ENCODE results near the gene SLC26A11. TPM values are rescaled to one million over a fixed set of nuclear protein-coding genes. Genes with fewer than 3 reads are reported as not detected.

Gene SLC26A11
- total RNA-seq, 1 experiment from 2014 or later, result 17.7 TPM

DNA sequence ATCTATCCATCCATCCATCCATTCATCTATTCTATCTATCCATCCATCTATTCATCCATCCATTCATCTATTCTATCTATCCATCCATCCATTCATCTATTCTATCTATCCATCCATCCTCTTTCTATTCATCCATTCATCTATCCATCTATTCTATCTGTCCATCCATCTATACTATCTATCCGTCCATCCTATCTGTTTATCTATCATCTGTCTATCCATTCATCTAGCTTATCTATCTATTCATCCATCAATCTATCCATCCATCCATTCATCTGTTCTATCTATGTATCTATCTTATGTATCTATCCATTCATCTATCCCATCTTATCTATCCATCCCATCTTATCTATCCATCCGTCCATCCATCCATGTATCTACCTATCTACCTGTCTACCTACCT, 49.2 kb downstream of the SLC26A11 start:
- Histone ChIP-seq H3K4me1 (ENCODE audit: control insufficient read depth in 1 of 2, insufficient read depth in 2 of 2, low read length in 2 of 2) (no peaks in the 10 kb centered on the region), H2AFZ (ENCODE audit: low read depth, low read length, poor library complexity, severe bottlenecking) (no peak overlapping the region), H4K20me1 (ENCODE audit: insufficient read depth) (no peaks in the 10 kb centered on the region), H3K27ac (ENCODE audit: low read depth, low read length) (no peak overlapping the region), H3K9ac (ENCODE audit: low read length) (no peak overlapping the region), H3K4me3 (replicated peaks in 1 of 2; ENCODE audit: low read depth in 1 of 2, low read length in 2 of 2) (no peak overlapping the region), H3K36me3 (ENCODE audit: control insufficient read depth in 1 of 2, insufficient read depth in 2 of 2, low read length in 2 of 2) (no peaks in the 10 kb centered on the region), H3K9me2 (ENCODE audit: insufficient read depth) (no peaks in the 10 kb centered on the region), H3K4me2 (ENCODE audit: low read length) (no peak overlapping the region), H3K79me2 (ENCODE audit: insufficient read depth, low read length) (no peaks in the 10 kb centered on the region), H3K27me3 (ENCODE audit: insufficient read depth, low read length) (no peaks in the 10 kb centered on the region), H3K9me3 (ENCODE audit: control insufficient read depth in 1 of 2, insufficient read depth in 1 of 2, low read depth in 1 of 2, low read length in 2 of 2) (no peaks in the 10 kb centered on the region)
- ChIA-PET POLR2A (no interaction called here), CTCF (no interaction called here), RAD21 (ENCODE audit: low non-redundant PET in 1 of 2, low total read pairs in 2 of 2, uncharacterized antibody in 2 of 2, unreplicated experiment in 2 of 2) (no interaction called here)
- intact Hi-C loops (cut with micrococcal nuclease), result no loop called here
- TF ChIP-seq SP1 (IDR thresholded peaks at IDR 0.05; ENCODE audit: low read depth), result no peak
- no peak for TF ChIP-seq EZH2phosphoT487 (IDR thresholded peaks at IDR 0.05; ENCODE audit: borderline replicate concordance)
- TF ChIP-seq, protein P1, sequence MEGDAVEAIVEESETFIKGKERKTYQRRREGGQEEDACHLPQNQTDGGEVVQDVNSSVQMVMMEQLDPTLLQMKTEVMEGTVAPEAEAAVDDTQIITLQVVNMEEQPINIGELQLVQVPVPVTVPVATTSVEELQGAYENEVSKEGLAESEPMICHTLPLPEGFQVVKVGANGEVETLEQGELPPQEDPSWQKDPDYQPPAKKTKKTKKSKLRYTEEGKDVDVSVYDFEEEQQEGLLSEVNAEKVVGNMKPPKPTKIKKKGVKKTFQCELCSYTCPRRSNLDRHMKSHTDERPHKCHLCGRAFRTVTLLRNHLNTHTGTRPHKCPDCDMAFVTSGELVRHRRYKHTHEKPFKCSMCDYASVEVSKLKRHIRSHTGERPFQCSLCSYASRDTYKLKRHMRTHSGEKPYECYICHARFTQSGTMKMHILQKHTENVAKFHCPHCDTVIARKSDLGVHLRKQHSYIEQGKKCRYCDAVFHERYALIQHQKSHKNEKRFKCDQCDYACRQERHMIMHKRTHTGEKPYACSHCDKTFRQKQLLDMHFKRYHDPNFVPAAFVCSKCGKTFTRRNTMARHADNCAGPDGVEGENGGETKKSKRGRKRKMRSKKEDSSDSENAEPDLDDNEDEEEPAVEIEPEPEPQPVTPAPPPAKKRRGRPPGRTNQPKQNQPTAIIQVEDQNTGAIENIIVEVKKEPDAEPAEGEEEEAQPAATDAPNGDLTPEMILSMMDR (IDR thresholded peaks at IDR 0.05 in 2 of 3, conservative IDR thresholded peaks at IDR 0.05 in 1 of 3; ENCODE audit: borderline replicate concordance in 1 of 3, insufficient read depth in 1 of 3, low read depth in 2 of 3, low read length in 2 of 3), result no peak
- no peak for TF ChIP-seq ELF1 (IDR thresholded peaks at IDR 0.05; ENCODE audit: borderline replicate concordance, low read depth)
- TF ChIP-seq POLR2A (IDR thresholded peaks at IDR 0.05; ENCODE audit: borderline replicate concordance, extremely low read depth, insufficient read depth, insufficient read length), result no peak
- no peak for TF ChIP-seq JUND (IDR thresholded peaks at IDR 0.05)
- TF ChIP-seq CBX3 (IDR thresholded peaks at IDR 0.05; ENCODE audit: low read depth), result no peak
- TF ChIP-seq RAD21 (IDR thresholded peaks at IDR 0.05; ENCODE audit: low read depth), result no peak
- TF ChIP-seq, protein P2, sequence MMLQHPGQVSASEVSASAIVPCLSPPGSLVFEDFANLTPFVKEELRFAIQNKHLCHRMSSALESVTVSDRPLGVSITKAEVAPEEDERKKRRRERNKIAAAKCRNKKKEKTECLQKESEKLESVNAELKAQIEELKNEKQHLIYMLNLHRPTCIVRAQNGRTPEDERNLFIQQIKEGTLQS (IDR thresholded peaks at IDR 0.05), result no peak
- no peak for TF ChIP-seq SIN3A (IDR thresholded peaks at IDR 0.05; ENCODE audit: low read depth)
- TF ChIP-seq, protein P3, sequence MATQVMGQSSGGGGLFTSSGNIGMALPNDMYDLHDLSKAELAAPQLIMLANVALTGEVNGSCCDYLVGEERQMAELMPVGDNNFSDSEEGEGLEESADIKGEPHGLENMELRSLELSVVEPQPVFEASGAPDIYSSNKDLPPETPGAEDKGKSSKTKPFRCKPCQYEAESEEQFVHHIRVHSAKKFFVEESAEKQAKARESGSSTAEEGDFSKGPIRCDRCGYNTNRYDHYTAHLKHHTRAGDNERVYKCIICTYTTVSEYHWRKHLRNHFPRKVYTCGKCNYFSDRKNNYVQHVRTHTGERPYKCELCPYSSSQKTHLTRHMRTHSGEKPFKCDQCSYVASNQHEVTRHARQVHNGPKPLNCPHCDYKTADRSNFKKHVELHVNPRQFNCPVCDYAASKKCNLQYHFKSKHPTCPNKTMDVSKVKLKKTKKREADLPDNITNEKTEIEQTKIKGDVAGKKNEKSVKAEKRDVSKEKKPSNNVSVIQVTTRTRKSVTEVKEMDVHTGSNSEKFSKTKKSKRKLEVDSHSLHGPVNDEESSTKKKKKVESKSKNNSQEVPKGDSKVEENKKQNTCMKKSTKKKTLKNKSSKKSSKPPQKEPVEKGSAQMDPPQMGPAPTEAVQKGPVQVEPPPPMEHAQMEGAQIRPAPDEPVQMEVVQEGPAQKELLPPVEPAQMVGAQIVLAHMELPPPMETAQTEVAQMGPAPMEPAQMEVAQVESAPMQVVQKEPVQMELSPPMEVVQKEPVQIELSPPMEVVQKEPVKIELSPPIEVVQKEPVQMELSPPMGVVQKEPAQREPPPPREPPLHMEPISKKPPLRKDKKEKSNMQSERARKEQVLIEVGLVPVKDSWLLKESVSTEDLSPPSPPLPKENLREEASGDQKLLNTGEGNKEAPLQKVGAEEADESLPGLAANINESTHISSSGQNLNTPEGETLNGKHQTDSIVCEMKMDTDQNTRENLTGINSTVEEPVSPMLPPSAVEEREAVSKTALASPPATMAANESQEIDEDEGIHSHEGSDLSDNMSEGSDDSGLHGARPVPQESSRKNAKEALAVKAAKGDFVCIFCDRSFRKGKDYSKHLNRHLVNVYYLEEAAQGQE (IDR thresholded peaks at IDR 0.05; ENCODE audit: low read depth), result no peak
- TF ChIP-seq CEBPB (IDR thresholded peaks at IDR 0.05; ENCODE audit: low read depth), result no peak
- TF ChIP-seq, protein P4, sequence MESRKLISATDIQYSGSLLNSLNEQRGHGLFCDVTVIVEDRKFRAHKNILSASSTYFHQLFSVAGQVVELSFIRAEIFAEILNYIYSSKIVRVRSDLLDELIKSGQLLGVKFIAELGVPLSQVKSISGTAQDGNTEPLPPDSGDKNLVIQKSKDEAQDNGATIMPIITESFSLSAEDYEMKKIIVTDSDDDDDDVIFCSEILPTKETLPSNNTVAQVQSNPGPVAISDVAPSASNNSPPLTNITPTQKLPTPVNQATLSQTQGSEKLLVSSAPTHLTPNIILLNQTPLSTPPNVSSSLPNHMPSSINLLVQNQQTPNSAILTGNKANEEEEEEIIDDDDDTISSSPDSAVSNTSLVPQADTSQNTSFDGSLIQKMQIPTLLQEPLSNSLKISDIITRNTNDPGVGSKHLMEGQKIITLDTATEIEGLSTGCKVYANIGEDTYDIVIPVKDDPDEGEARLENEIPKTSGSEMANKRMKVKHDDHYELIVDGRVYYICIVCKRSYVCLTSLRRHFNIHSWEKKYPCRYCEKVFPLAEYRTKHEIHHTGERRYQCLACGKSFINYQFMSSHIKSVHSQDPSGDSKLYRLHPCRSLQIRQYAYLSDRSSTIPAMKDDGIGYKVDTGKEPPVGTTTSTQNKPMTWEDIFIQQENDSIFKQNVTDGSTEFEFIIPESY (IDR thresholded peaks at IDR 0.05; ENCODE audit: extremely low read depth, insufficient replicate concordance, low read length), result no peak
- TF ChIP-seq EGR1 (IDR thresholded peaks at IDR 0.05; ENCODE audit: low read depth), result no peak
- DNase-seq (ENCODE audit: low read depth, low spot score), result no peak
- no TSS peak for BruUV-seq (replicated peaks)
- no peak for ATAC-seq

Measured in HCT116 (cell line).